HCT116 (cell line): ENCODE data around the gene SEZ6L2. TPM values are rescaled to one million over a fixed set of nuclear protein-coding genes. Genes with fewer than 3 reads are reported as not detected.
"Not testable (repeated sequence)": the region's sequence is repeated elsewhere in the genome, so short reads cannot be mapped to it uniquely, and the experiment has no call there.

ENCODE experiments used
- ATAC-seq: fragments of 200-7000 bp; cut with Tn5 transposase; 2 replicates; pipeline ENCODE4 v1.9.1; 2020; ENCODE audit warnings: mild to moderate bottlenecking, moderate library complexity
- BruUV-seq: library from RNA; stranded (reverse); fragments of 400-500 nt; replicated peaks from 2 replicates; lab custom pipeline; 2021; lab: Mats Ljungman, UMichigan
- CTCF ChIA-PET: fragments of 300-600 bp; sonication (Branson Sonifier 250); formaldehyde crosslinking; loops from one replicate; lab custom pipeline; 2021; ENCODE audit warnings: antibody characterized with exemption; lab: Charles Lee
- POLR2A ChIA-PET: fragments of 300-600, 350-600 bp; sonication (Branson Sonifier 250); formaldehyde crosslinking; loops from one replicate; lab custom pipeline; 2021; ENCODE audit warnings: antibody characterized with exemption; lab: Charles Lee
- RAD21 ChIA-PET, 2 experiments: fragments of 300-600 bp; sonication (Branson Sonifier 250); formaldehyde crosslinking; loops; one replicate each; lab custom pipeline; 2023; ENCODE audit warnings: low total read pairs in 2 of 2; ENCODE audit not compliant: uncharacterized antibody in 2 of 2, unreplicated experiment in 2 of 2, low non-redundant PET in 1 of 2; lab: Charles Lee
- DNase-seq: peaks from one replicate; pipeline ENCODE4 v3.0.0-alpha.2; 2010; ENCODE audit warnings: low read depth, low spot score
- H2AFZ ChIP-seq: fragments of 200-600 bp; shearing (Covaris generic), sonication (generic); 2 replicates; pipeline ENCODE4 v1.6.1; 2017; ENCODE audit warnings: low read depth, mixed run types, mixed read lengths, antibody characterized with exemption, low read length; ENCODE audit not compliant: poor library complexity, severe bottlenecking
- H3K27ac ChIP-seq: 2 replicates; pipeline ENCODE4 v1.5.1; 2012; ENCODE audit warnings: low read depth, low read length
- H3K27me3 ChIP-seq: fragments of 200-600 bp; sonication (generic); 2 replicates; pipeline ENCODE4 v1.6.1; 2016; ENCODE audit warnings: mixed run types, low read length, mixed read lengths; ENCODE audit not compliant: insufficient read depth
- H3K36me3 ChIP-seq, 2 experiments: fragments of 200-500 bp in 1 of 2; fragments of 200-600 bp in 1 of 2; sonication (Bioruptor generic) in 1 of 2; sonication (generic) in 1 of 2; 2 replicates each; pipeline versions ENCODE4 v1.5.1 to v1.6.1; 2014 to 2016; ENCODE audit warnings: low read length in 2 of 2, inconsistent platforms in 1 of 2, mixed read lengths in 1 of 2, mixed run types in 1 of 2; ENCODE audit not compliant: insufficient read depth in 2 of 2, control insufficient read depth in 1 of 2
- H3K4me1 ChIP-seq, 2 experiments: fragments of 200-600 bp in 1 of 2; sonication (generic) in 1 of 2; 2 replicates each; pipeline versions ENCODE4 v1.5.1 to v1.6.1; 2012 to 2017; ENCODE audit warnings: low read length in 2 of 2, inconsistent platforms in 1 of 2, mild to moderate bottlenecking in 1 of 2, mixed read lengths in 1 of 2, mixed run types in 1 of 2, moderate library complexity in 1 of 2; ENCODE audit not compliant: insufficient read depth in 2 of 2, control insufficient read depth in 1 of 2
- H3K4me2 ChIP-seq: fragments of 200-600 bp; sonication (generic); 2 replicates; pipeline ENCODE4 v1.6.1; 2017; ENCODE audit warnings: mixed run types, low read length, mixed read lengths
- H3K4me3 ChIP-seq, 2 experiments: fragments of 200-600 bp in 1 of 2; sonication (generic) in 1 of 2; replicated peaks in 1 of 2; 2 replicates each; pipeline ENCODE4 v1.5.1; 2011 to 2016; ENCODE audit warnings: low read length in 2 of 2, control low read depth in 1 of 2, low read depth in 1 of 2, mild to moderate bottlenecking in 1 of 2, mixed read lengths in 1 of 2, mixed run types in 1 of 2
- H3K79me2 ChIP-seq: fragments of 200-600 bp; sonication (generic); 2 replicates; pipeline ENCODE4 v1.6.1; 2017; ENCODE audit warnings: mild to moderate bottlenecking, mixed run types, low read length, moderate library complexity, mixed read lengths; ENCODE audit not compliant: insufficient read depth
- H3K9ac ChIP-seq: fragments of 200-600 bp; sonication (generic); 2 replicates; pipeline ENCODE4 v1.6.1; 2016; ENCODE audit warnings: low read length, mixed read lengths
- H3K9me2 ChIP-seq: fragments of 200-600 bp; sonication (generic), shearing (Covaris generic); 2 replicates; pipeline ENCODE4 v1.6.1; 2017; ENCODE audit warnings: mixed run types, mild to moderate bottlenecking, moderate library complexity; ENCODE audit not compliant: insufficient read depth
- H3K9me3 ChIP-seq, 2 experiments: fragments of 200-500 bp in 1 of 2; fragments of 200-600 bp in 1 of 2; sonication (Bioruptor generic) in 1 of 2; sonication (generic) in 1 of 2; 2 replicates each; pipeline ENCODE4 v1.6.1; 2014 to 2017; ENCODE audit warnings: low read length in 2 of 2, mixed read lengths in 2 of 2, inconsistent platforms in 1 of 2, low read depth in 1 of 2, mild to moderate bottlenecking in 1 of 2, mixed run types in 1 of 2, moderate library complexity in 1 of 2; ENCODE audit not compliant: control insufficient read depth in 1 of 2, insufficient read depth in 1 of 2
- H4K20me1 ChIP-seq: fragments of 200-600 bp; sonication (generic), shearing (Covaris generic); 2 replicates; pipeline ENCODE4 v1.6.1; 2017; ENCODE audit warnings: mixed run types, mild to moderate bottlenecking, moderate library complexity; ENCODE audit not compliant: insufficient read depth
- CBX3 ChIP-seq: IDR thresholded peaks from 2 replicates; pipeline ENCODE4 v1.6.1; 2012; ENCODE audit warnings: low read depth
- CEBPB ChIP-seq: IDR thresholded peaks from 2 replicates; pipeline ENCODE4 v1.6.1; 2012; ENCODE audit warnings: low read depth
- ELF1 ChIP-seq: IDR thresholded peaks from 2 replicates; pipeline ENCODE4 v1.6.1; 2012; ENCODE audit warnings: low read depth, borderline replicate concordance
- EZH2phosphoT487 ChIP-seq: fragments of 200-600 bp; IDR thresholded peaks from 2 replicates; pipeline ENCODE4 v1.6.1; 2018; ENCODE audit warnings: antibody characterized with exemption, borderline replicate concordance
- POLR2AphosphoS5 ChIP-seq: IDR thresholded peaks from 2 replicates; pipeline ENCODE4 v1.6.1; 2011; ENCODE audit warnings: mild to moderate bottlenecking, low read depth, low read length, moderate library complexity
- SRF ChIP-seq: IDR thresholded peaks from 2 replicates; pipeline ENCODE4 v1.6.1; 2012; ENCODE audit warnings: low read depth
- ZFX ChIP-seq: fragments of 450-650 bp; IDR thresholded peaks from 2 replicates; pipeline ENCODE4 v1.6.1; 2017
- intact Hi-C: fragments of 100-400 bp; cut with micrococcal nuclease; formaldehyde crosslinking; loops from 2 replicates; pipeline ENCODE4 v1.10.0; 2022
- total RNA-seq: library from RNA; stranded (reverse); gene quantifications from one replicate; pipeline ENCODE4 v1.2.1, GENCODE V29; 2021; ENCODE audit not compliant: unreplicated experiment
- TF ChIP-seq, protein P1 (sequence below), 3 experiments: fragments of 200-600 bp in 1 of 3; sonication (generic) in 1 of 3; IDR thresholded peaks in 2 of 3; conservative IDR thresholded peaks in 1 of 3; 2 replicates each; pipeline ENCODE4 v1.5.1; 2012 to 2017; ENCODE audit warnings: low read depth in 2 of 3, low read length in 2 of 3, antibody characterized with exemption in 1 of 3, borderline replicate concordance in 1 of 3, control low read depth in 1 of 3, mild to moderate bottlenecking in 1 of 3, mixed read lengths in 1 of 3, mixed run types in 1 of 3, moderate library complexity in 1 of 3; ENCODE audit not compliant: insufficient read depth in 1 of 3
- TF ChIP-seq, protein P2 (sequence below): IDR thresholded peaks from 2 replicates; pipeline ENCODE4 v1.6.1; 2012

The SEZ6L2 gene
- total RNA-seq, 1 experiment from 2014 or later: 49.3 TPM

DNA sequence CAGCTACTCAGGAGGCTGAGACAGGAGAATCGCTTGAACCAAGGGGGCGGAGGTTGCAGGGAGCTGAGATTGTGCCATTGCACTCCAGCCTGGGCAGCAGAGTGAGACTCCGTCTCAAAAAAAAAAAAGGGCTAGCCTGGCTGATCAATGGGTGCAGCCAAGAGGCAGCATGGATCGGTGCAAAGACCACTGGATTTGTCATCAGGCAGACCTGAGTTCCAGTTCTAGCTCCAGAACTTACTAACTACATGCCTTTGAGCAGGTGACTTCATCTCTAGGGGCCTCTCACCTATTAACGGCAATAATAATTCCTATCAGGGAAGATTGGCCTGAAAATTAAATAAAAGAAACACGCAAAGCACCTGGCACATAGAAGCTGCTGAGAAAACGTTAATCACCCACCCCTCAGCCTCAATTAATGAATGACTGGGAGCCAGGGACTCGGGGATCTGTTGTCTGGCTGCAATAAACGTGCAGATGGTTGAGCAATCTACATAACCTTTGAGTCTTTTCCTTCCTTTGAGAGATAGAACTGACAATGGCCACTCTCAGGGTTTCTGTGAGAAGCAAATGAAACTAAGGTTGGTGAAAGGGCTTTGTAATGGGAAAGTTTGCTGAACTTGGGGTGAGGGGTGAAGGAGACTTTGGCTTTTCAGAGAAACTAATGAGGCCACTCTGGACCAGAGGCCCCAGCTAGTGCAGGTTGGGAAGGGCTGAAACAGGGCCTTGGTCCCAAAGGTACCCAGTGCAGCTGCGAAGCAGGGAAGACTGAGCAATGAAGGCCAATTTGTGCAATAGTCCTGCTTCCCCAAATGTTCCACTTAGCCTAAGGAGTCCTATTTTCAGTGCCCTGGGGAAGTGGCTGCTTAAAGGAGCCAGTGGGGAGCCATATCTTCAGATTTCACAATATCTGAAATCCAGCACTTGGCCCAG is 7.6 kb downstream of the SEZ6L2 start:
- ChIA-PET CTCF (no interaction called here), POLR2A (no interaction called here), RAD21 (interaction anchor here in 1 of 2 experiments (0.7 kb wide), 1 partner anchor 8 kb away, joined by 3 read pairs; the partner anchor contains the start of genes ASPHD1 and SEZ6L2)
- no peak overlapping the region for H3K4me2 ChIP-seq
- H3K27ac ChIP-seq: no peak overlapping the region
- no peak for ATAC-seq
- no peak overlapping the region for H3K4me3 ChIP-seq
- no peaks in the 10 kb centered on the region for H3K4me1 ChIP-seq
- H3K9me3 ChIP-seq: no peaks in the 10 kb centered on the region
- DNase-seq: no peak
- H3K79me2 ChIP-seq: no peaks in the 10 kb centered on the region
- no peaks in the 10 kb centered on the region for H3K9me2 ChIP-seq
- no peaks in the 10 kb centered on the region for H4K20me1 ChIP-seq
- H3K27me3 ChIP-seq: no peaks in the 10 kb centered on the region
- intact Hi-C loops: no loop called here
- no peak overlapping the region for H3K9ac ChIP-seq
- no peak overlapping the region for H2AFZ ChIP-seq
- no peak for TF ChIP-seq ZFX
- no peak for TF ChIP-seq POLR2AphosphoS5
- no peak for TF ChIP-seq CEBPB
- no peak for TF ChIP-seq SRF
- TF ChIP-seq, protein P1, sequence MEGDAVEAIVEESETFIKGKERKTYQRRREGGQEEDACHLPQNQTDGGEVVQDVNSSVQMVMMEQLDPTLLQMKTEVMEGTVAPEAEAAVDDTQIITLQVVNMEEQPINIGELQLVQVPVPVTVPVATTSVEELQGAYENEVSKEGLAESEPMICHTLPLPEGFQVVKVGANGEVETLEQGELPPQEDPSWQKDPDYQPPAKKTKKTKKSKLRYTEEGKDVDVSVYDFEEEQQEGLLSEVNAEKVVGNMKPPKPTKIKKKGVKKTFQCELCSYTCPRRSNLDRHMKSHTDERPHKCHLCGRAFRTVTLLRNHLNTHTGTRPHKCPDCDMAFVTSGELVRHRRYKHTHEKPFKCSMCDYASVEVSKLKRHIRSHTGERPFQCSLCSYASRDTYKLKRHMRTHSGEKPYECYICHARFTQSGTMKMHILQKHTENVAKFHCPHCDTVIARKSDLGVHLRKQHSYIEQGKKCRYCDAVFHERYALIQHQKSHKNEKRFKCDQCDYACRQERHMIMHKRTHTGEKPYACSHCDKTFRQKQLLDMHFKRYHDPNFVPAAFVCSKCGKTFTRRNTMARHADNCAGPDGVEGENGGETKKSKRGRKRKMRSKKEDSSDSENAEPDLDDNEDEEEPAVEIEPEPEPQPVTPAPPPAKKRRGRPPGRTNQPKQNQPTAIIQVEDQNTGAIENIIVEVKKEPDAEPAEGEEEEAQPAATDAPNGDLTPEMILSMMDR (IDR thresholded peaks at IDR 0.05 in 2 of 3, conservative IDR thresholded peaks at IDR 0.05 in 1 of 3; ENCODE audit: borderline replicate concordance in 1 of 3, insufficient read depth in 1 of 3, low read depth in 2 of 3, low read length in 2 of 3): no peak
- no peak for TF ChIP-seq EZH2phosphoT487
- no peak for TF ChIP-seq ELF1
- no peak for TF ChIP-seq CBX3
- TF ChIP-seq, protein P2, sequence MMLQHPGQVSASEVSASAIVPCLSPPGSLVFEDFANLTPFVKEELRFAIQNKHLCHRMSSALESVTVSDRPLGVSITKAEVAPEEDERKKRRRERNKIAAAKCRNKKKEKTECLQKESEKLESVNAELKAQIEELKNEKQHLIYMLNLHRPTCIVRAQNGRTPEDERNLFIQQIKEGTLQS: no peak
- no peaks in the 10 kb centered on the region for H3K36me3 ChIP-seq
- BruUV-seq: no TSS peak

DNA sequence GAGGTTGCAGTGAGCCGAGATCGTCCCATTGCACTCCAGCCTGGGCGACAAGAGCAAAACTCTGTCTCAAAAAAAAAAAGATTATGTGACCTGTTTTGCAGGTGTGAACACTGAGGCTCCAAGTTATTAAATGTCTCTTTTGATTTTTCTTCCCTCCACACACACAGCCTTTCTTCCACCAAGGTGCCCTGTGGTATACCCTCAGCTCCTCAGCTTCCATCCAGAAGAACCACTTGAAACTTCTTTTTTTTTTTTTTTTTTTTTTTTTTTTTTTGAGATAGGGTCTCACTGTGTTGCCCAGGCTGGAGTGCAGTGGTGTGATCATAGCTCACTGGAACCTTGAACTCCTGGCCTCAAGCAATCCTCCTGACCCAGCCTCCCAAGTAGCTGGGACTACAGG is 10.0 kb downstream of the SEZ6L2 start:
- H3K9me2 ChIP-seq, H3K4me3 ChIP-seq, H4K20me1 ChIP-seq, H3K27ac ChIP-seq, intact Hi-C loops, H3K36me3 ChIP-seq, H3K4me2 ChIP-seq, POLR2A ChIA-PET, H3K4me1 ChIP-seq, BruUV-seq, H3K9ac ChIP-seq, DNase-seq, ATAC-seq, H3K9me3 ChIP-seq, CTCF ChIA-PET, H2AFZ ChIP-seq, H3K79me2 ChIP-seq, H3K27me3 ChIP-seq: not testable (repeated sequence)
- RAD21 ChIA-PET: interaction anchor here in 1 of 2 experiments (1.0 kb wide), 1 partner anchor 10 kb away, joined by 3 read pairs; the partner anchor contains the start of gene SEZ6L2
